ENCODE results near the gene ALKBH5. TPM values are rescaled to one million over a fixed set of nuclear protein-coding genes. Genes with fewer than 3 reads are reported as not detected.

ALKBH5 gene
- total and polyA plus RNA-seq, 9 of the 15 experiments (the other 6 are each of a cell fraction or from before 2014, with no cell fraction given) = 11.4 to 70.0 (median 47.4) TPM

GRCh38 chr17:18143044-18143936, 40.3 kb upstream of the ALKBH5 start:
- ChIA-PET CTCF (ENCODE audit: low intra/inter-chr PET ratio) (no interaction called here), POLR2A (interaction anchor here (0.6 kb wide), 2 partner anchors 9 to 15 kb away, joined by 3 read pairs; no protein-coding TSS in a partner anchor)
- Histone ChIP-seq H3K4me1 (replicated peaks in 1 of 2; ENCODE audit: control insufficient read depth in 2 of 2, insufficient read depth in 2 of 2, low read length in 2 of 2) (peaks cover 0 to 20% of the 10 kb centered on the region in 2 experiments; a peak in 3 of 5 replicates), H3K27ac (ENCODE audit: extremely low read depth, low read depth, low read length) (no peak overlapping the region), H3K79me2 (ENCODE audit: control insufficient read depth, insufficient read depth, low read length) (no peaks in the 10 kb centered on the region), H3K27me3 (ENCODE audit: control insufficient read depth in 2 of 2, insufficient read depth in 2 of 2, low read length in 2 of 2) (no peaks in the 10 kb centered on the region), H3K4me3 (no peak overlapping the region), H3K9me1 (ENCODE audit: control insufficient read depth, insufficient read depth, low read length) (no peaks in the 10 kb centered on the region), H3K4me2 (ENCODE audit: insufficient read depth, low read length) (no peak overlapping the region), H2AFZ (ENCODE audit: low read depth, low read length) (peak overlapping the region; percentile 51), H3K36me3 (ENCODE audit: control insufficient read depth, insufficient read depth, low read length) (no peaks in the 10 kb centered on the region), H3K9ac (ENCODE audit: insufficient read depth in 1 of 2, low read depth in 2 of 2, low read length in 2 of 2) (no peak overlapping the region; a peak in 1 of 4 replicates), H4K20me1 (replicated peaks; ENCODE audit: control insufficient read depth, insufficient read depth, low read length) (peaks cover 4% of the 10 kb centered on the region; the same call in 1 of the 2 replicates), H3K9me3 (replicated peaks; ENCODE audit: control insufficient read depth, insufficient read depth, low read depth, low read length) (no peaks in the 10 kb centered on the region)
- 32% methylated on average over 6 of the region's 18 CpGs for WGBS (ENCODE audit: insufficient coverage, low coverage, missing lambda C conversion rate)
- intact Hi-C loops (cut with micrococcal nuclease) = loop anchor here (10.0 kb wide), 1 partner anchor 182 kb away; no protein-coding TSS in a partner anchor
- peak; percentile 67 for FAIRE-seq
- no TSS peak for BruUV-seq (replicated peaks)
- in situ Hi-C loops (cut with MboI) = no loop called here
- DNase-seq (ENCODE audit: extremely low read depth in 1 of 4, low spot score in 3 of 4) = peak; percentile 45 to 66 (median 50)
- TF ChIP-seq XRCC5 (IDR thresholded peaks at IDR 0.05; ENCODE audit: low read depth, low read length) (0 out of 2 replicates have a peak, but pooled peaks have one; percentile 20), BRF1 (IDR thresholded peaks at IDR 0.05; ENCODE audit: borderline replicate concordance, extremely low read depth, insufficient read length) (no peak), RBFOX2 (IDR thresholded peaks at IDR 0.05; ENCODE audit: low read depth, low read length) (no peak), YY1 (IDR thresholded peaks at IDR 0.05; ENCODE audit: borderline replicate concordance in 1 of 3, control insufficient read depth in 1 of 3, extremely low read depth in 1 of 3, insufficient read depth in 3 of 3, insufficient read length in 1 of 3, insufficient replicate concordance in 2 of 3, low read depth in 1 of 3, low read length in 2 of 3) (peak in 1 of 3 experiments; percentile 18), HDGF (IDR thresholded peaks at IDR 0.05) (peak; percentile 65; the same call in 1 of the 2 replicates), ATF1 (CRISPR knock-in tag; IDR thresholded peaks at IDR 0.05) (no peak), ATF1 (tag; IDR thresholded peaks at IDR 0.05) (no peak), AFF4 (CRISPR knock-in tag; IDR thresholded peaks at IDR 0.05) (no peak), JUND (IDR thresholded peaks at IDR 0.05; ENCODE audit: borderline replicate concordance, low read depth, low read length) (no peak), JUND (tag; IDR thresholded peaks at IDR 0.05; ENCODE audit: borderline replicate concordance, low read depth, low read length) (no peak), CTCF (IDR thresholded peaks at IDR 0.05 in 2 of 3, conservative IDR thresholded peaks at IDR 0.05 in 1 of 3; ENCODE audit: insufficient read depth in 2 of 3, low read depth in 1 of 3, low read length in 3 of 3) (peak; percentile 61 to 67 (median 66)), ZBTB1 (CRISPR knock-in tag; IDR thresholded peaks at IDR 0.05; ENCODE audit: borderline replicate concordance, low read depth) (no peak), RAD21 (CRISPR knock-in tag; conservative IDR thresholded peaks at IDR 0.05 in 1 of 2, IDR thresholded peaks at IDR 0.05 in 1 of 2) (peak in 1 of 2 experiments; percentile 42; a peak in 2 of 4 replicates), THRAP3 (IDR thresholded peaks at IDR 0.05; ENCODE audit: borderline replicate concordance) (no peak)
- ATAC-seq = peak; percentile 84
